ENCODE results near the gene PDE3B.

Gene PDE3B

GRCh38 chr11:14669499-14669898, 25.9 kb downstream of the PDE3B start:
- no peak overlapping the region for H3K27ac ChIP-seq
- TF ChIP-seq, protein P1, sequence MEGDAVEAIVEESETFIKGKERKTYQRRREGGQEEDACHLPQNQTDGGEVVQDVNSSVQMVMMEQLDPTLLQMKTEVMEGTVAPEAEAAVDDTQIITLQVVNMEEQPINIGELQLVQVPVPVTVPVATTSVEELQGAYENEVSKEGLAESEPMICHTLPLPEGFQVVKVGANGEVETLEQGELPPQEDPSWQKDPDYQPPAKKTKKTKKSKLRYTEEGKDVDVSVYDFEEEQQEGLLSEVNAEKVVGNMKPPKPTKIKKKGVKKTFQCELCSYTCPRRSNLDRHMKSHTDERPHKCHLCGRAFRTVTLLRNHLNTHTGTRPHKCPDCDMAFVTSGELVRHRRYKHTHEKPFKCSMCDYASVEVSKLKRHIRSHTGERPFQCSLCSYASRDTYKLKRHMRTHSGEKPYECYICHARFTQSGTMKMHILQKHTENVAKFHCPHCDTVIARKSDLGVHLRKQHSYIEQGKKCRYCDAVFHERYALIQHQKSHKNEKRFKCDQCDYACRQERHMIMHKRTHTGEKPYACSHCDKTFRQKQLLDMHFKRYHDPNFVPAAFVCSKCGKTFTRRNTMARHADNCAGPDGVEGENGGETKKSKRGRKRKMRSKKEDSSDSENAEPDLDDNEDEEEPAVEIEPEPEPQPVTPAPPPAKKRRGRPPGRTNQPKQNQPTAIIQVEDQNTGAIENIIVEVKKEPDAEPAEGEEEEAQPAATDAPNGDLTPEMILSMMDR (IDR thresholded peaks at IDR 0.05) = no peak
- DNase-seq (ENCODE audit: low spot score) = no peak
- H3K4me3 ChIP-seq = no peak overlapping the region

DNA sequence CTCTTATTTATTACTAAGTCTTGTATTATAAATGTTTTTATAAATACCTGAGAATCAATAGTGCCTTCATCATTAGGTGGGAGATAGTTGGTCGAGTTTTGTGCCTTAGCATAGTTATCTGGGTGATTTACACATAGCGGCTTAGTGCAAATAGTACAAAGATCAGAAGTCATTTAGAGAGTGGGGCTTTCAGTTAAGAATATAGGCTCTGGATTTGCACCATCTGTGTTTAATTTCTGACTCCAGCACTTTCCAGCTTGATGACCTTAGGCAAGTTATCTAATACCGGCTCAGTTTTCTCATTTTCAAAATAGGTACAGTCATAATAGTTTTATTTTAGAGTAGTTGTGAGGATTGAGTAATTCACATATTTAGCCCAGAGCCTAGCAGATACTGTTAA, 26.4 kb downstream of the PDE3B start:
- TF ChIP-seq, protein P1 (IDR thresholded peaks at IDR 0.05) = no peak
- Histone ChIP-seq H3K4me3 (no peak overlapping the region), H3K27ac (no peak overlapping the region)
- DNase-seq (ENCODE audit: low spot score) = no peak

- no peak overlapping the region for H3K27ac ChIP-seq
- DNase-seq (ENCODE audit: low spot score) = no peak
- TF ChIP-seq, protein P1 (IDR thresholded peaks at IDR 0.05) = no peak
- H3K4me3 ChIP-seq = no peak overlapping the region
Measured at GRCh38 chr11:14672635-14673034, 29.0 kb downstream of the PDE3B start.

GRCh38 chr11:14673421-14673820, 29.8 kb downstream of the PDE3B start:
- no peak for DNase-seq (ENCODE audit: low spot score)
- H3K27ac ChIP-seq = no peak overlapping the region
- no peak overlapping the region for H3K4me3 ChIP-seq
- TF ChIP-seq, protein P1 (IDR thresholded peaks at IDR 0.05) = no peak

GRCh38 chr11:14673824-14674405, 30.3 kb downstream of the PDE3B start:
- Histone ChIP-seq H3K27ac (no peak overlapping the region), H3K4me3 (no peak overlapping the region)
- no peak for DNase-seq (ENCODE audit: low spot score)
- TF ChIP-seq, protein P1 (IDR thresholded peaks at IDR 0.05) = no peak

- DNase-seq (ENCODE audit: low spot score) = no peak
- TF ChIP-seq, protein P1 (IDR thresholded peaks at IDR 0.05) = no peak
- Histone ChIP-seq H3K27ac (no peak overlapping the region), H3K4me3 (no peak overlapping the region)
Measured at GRCh38 chr11:14676068-14676467, 32.5 kb downstream of the PDE3B start.

GRCh38 chr11:14677146-14677545, 33.5 kb downstream of the PDE3B start:
- H3K27ac ChIP-seq = no peak overlapping the region
- DNase-seq (ENCODE audit: low spot score) = no peak
- TF ChIP-seq, protein P1 (IDR thresholded peaks at IDR 0.05) = no peak
- H3K4me3 ChIP-seq = no peak overlapping the region
